Loucy (cell line): ENCODE measurements around the gene QDPR.

Source experiments
- EZH2phosphoT487 ChIP-seq: fragments of 200-600 bp; IDR thresholded peaks from 2 replicates; pipeline ENCODE4 v1.6.1; 2018; ENCODE audit warnings: antibody characterized with exemption, mild to moderate bottlenecking, moderate library complexity, borderline replicate concordance
- TF ChIP-seq, protein P1 (sequence below): fragments of 200-600 bp; sonication (generic); conservative IDR thresholded peaks from 2 replicates; pipeline ENCODE4 v1.5.1; 2014; ENCODE audit warnings: mild to moderate bottlenecking, antibody characterized with exemption, low read length

DNA sequence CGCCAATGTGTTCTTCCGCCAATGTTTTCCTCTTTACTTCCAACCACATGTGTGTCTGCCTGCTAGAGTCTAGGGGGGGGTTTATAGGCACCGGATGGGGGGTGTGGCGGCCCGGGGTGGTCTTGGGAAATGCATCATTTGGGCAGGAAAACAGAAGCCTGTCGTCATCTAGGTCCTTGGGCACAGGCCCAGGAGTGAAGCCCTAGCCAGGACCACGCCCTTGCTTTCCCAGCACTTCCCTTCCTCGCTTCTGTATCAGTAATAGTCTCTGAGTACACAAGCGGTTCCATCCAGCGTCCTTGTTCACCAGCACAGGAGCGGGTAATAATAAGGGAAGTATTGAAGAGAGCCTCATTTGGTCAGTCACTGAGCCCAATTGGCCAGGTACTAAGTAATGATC lies 74.5 kb downstream of the QDPR start:
- TF ChIP-seq, protein P1, sequence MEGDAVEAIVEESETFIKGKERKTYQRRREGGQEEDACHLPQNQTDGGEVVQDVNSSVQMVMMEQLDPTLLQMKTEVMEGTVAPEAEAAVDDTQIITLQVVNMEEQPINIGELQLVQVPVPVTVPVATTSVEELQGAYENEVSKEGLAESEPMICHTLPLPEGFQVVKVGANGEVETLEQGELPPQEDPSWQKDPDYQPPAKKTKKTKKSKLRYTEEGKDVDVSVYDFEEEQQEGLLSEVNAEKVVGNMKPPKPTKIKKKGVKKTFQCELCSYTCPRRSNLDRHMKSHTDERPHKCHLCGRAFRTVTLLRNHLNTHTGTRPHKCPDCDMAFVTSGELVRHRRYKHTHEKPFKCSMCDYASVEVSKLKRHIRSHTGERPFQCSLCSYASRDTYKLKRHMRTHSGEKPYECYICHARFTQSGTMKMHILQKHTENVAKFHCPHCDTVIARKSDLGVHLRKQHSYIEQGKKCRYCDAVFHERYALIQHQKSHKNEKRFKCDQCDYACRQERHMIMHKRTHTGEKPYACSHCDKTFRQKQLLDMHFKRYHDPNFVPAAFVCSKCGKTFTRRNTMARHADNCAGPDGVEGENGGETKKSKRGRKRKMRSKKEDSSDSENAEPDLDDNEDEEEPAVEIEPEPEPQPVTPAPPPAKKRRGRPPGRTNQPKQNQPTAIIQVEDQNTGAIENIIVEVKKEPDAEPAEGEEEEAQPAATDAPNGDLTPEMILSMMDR = no peak
- no peak for TF ChIP-seq EZH2phosphoT487
